Activated naive CD4-positive, alpha-beta T cell treated with anti-CD3 and anti-CD28 coated beads, Interleukin-2, amount 50 U/mL, for 72 hours (primary cell): ENCODE data around the gene GAST. TPM values are rescaled to one million over a fixed set of nuclear protein-coding genes. Genes with fewer than 3 reads are reported as not detected.
"Not testable (repeated sequence)": the region's sequence is repeated elsewhere in the genome, so short reads cannot be mapped to it uniquely, and the experiment has no call there.

Experiments used
- ATAC-seq, 2 donors: fragments of 150-1000 bp; cut with Tn5 transposase; 2 replicates each; pipeline ENCODE4 v1.10.0; 2021; ENCODE audit warnings: mild to moderate bottlenecking in 2 of 2, moderate library complexity in 2 of 2
- DNase-seq, 2 donors: peaks; one replicate each; pipeline ENCODE4 v3.0.0; 2021 to 2022; ENCODE audit warnings: low spot score in 2 of 2
- H3K27ac Mint-ChIP-seq, 2 donors: one replicate each; pipeline ENCODE4 v1.8.0; 2022; ENCODE audit warnings: mild to moderate bottlenecking in 2 of 2, mixed read lengths in 2 of 2
- H3K36me3 Mint-ChIP-seq, 2 donors: one replicate each; pipeline ENCODE4 v1.8.0; 2022; ENCODE audit warnings: mixed read lengths in 2 of 2
- H3K9me3 Mint-ChIP-seq, 2 donors: one replicate each; pipeline ENCODE4 v1.8.0; 2022; ENCODE audit warnings: mixed read lengths in 2 of 2
- total RNA-seq, 2 donors: library from RNA; stranded (reverse); gene quantifications; one replicate each; pipeline ENCODE4 v1.2.3, GENCODE V29; 2022

The GAST gene
- total RNA-seq, 2 donors from 2014 or later, result not detected

GRCh38 chr17:41679740-41680425 lies 32.2 kb upstream of the GAST start:
- H3K9me3 Mint-ChIP-seq, result no peaks in the 10 kb centered on the region
- H3K27ac Mint-ChIP-seq, result peak overlapping the region; percentile 86 to 90
- DNase-seq (no peak), ATAC-seq (no peak)
- peaks cover 0 to 4% of the 10 kb centered on the region in 2 donors for H3K36me3 Mint-ChIP-seq

- DNase-seq (no peak), ATAC-seq (no peak)
- H3K9me3 Mint-ChIP-seq, result no peaks in the 10 kb centered on the region
- peaks cover 0 to 4% of the 10 kb centered on the region in 2 donors for H3K36me3 Mint-ChIP-seq
- H3K27ac Mint-ChIP-seq, result peak overlapping the region in 1 of 2 donors; percentile 90
These were observed 31.6 kb upstream of the GAST start for GRCh38 chr17:41680426-41681040.

DNA sequence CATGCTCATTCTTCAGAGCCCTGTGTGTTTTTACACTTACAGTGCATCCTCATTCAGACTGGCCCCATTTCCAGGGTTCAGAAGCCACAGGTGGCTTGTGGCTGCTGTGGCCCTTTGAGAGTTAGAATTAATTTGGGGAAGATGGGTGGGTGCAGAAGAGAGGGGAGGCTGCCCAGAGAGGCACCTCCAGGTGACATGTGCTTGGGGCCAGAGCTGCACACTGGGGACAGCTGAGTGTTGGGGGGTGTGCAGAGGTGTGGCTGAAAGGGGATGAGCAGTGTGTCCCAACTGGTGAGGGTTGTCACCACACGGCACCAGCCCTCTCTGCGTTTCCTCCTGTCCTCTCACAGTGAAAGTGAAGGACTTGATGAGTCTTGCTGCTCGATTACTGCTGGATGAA lies 30.4 kb upstream of the GAST start:
- ATAC-seq (no peak), DNase-seq (no peak)
- H3K27ac Mint-ChIP-seq, result peak overlapping the region in 1 of 2 donors; percentile 34
- H3K9me3 Mint-ChIP-seq, result no peaks in the 10 kb centered on the region
- no peaks in the 10 kb centered on the region for H3K36me3 Mint-ChIP-seq

- ATAC-seq (no peak), DNase-seq (no peak)
- Mint-ChIP-seq H3K36me3 (no peaks in the 10 kb centered on the region), H3K9me3 (no peaks in the 10 kb centered on the region), H3K27ac (peak overlapping the region in 1 of 2 donors; percentile 34)
These were observed 29.5 kb upstream of the GAST start for GRCh38 chr17:41682631-41683030.

- ATAC-seq (no peak), DNase-seq (no peak)
- Mint-ChIP-seq H3K9me3 (no peaks in the 10 kb centered on the region), H3K36me3 (no peaks in the 10 kb centered on the region), H3K27ac (no peak overlapping the region)
These were observed 28.6 kb upstream of the GAST start for GRCh38 chr17:41683441-41684007.

GRCh38 chr17:41684035-41684434 lies 28.1 kb upstream of the GAST start:
- DNase-seq, result no peak
- peaks cover 0 to 3% of the 10 kb centered on the region in 2 donors for H3K36me3 Mint-ChIP-seq
- peak overlapping the region in 1 of 2 donors; percentile 26 for H3K27ac Mint-ChIP-seq
- no peaks in the 10 kb centered on the region for H3K9me3 Mint-ChIP-seq
- ATAC-seq, result no peak

- H3K27ac Mint-ChIP-seq, ATAC-seq, H3K9me3 Mint-ChIP-seq, DNase-seq: not testable (repeated sequence)
- peaks cover 15 to 17% of the 10 kb centered on the region in 2 donors for H3K36me3 Mint-ChIP-seq
These were observed 26.4 kb upstream of the GAST start for GRCh38 chr17:41685753-41686152.

DNA sequence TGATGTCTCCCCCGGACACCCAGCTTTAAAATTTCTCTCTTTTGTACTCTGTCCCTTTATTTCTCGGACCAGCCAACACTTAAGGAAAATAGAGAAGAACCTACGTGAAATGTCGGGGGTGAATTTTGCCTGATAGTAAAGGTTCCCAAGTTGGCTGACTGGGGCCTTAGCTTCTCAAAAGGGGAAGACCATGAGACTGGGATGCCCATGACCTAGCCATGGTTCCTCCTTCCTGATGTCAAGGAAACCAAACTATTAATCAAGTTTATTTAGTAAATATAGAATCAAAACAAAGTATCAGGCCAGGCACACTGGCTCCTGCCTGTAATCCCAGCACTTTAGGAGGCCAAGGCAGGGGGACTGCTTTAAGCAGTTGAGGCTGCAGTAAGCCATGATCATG lies 25.9 kb upstream of the GAST start:
- Mint-ChIP-seq H3K27ac (no peak overlapping the region), H3K36me3 (peaks cover 17 to 18% of the 10 kb centered on the region in 2 donors), H3K9me3 (no peaks in the 10 kb centered on the region)
- ATAC-seq, result no peak
- DNase-seq, result no peak

DNA sequence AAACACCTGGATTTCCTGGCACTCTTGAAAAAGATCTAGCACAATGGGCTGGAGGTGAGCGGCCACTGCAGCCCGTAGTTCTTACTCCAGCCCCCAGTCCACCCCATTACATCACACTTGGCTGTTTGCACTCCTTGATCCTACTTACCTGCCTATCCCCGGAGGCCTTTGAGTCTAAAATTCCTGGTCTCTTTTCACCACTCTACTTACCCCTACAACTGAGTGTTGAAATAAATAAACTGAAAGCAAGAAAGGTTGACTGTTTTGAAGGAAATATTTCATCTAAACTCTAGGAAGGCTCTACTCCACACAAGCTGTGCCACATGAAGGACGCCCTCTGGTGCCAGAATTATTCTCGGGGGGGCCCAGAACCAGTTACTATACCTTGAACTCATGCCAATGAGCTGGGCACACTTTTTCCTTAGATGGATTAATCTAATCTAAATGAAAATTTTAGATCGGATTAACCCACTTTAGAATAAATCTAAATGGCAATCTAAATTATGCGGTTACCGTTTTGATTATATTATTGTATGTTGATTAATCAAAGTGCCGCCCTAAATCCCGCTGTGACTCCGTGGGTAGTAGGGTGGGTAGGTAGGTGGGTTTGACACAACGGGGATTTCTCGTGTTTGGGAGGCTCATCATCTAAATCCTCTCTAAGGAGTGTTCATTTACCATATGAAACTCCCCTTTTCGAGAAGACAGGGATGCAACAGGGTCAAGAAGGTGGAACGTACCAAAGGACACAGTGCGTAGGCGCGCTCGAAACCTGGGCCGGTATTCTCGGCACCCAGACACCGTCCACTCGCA lies 24.1 kb upstream of the GAST start:
- peak overlapping the region; percentile 99 to 100 for H3K27ac Mint-ChIP-seq
- no peak for ATAC-seq
- H3K36me3 Mint-ChIP-seq, result peaks cover 33 to 34% of the 10 kb centered on the region in 2 donors
- DNase-seq, result peak in 1 of 2 donors; percentile 46
- H3K9me3 Mint-ChIP-seq, result no peaks in the 10 kb centered on the region

DNA sequence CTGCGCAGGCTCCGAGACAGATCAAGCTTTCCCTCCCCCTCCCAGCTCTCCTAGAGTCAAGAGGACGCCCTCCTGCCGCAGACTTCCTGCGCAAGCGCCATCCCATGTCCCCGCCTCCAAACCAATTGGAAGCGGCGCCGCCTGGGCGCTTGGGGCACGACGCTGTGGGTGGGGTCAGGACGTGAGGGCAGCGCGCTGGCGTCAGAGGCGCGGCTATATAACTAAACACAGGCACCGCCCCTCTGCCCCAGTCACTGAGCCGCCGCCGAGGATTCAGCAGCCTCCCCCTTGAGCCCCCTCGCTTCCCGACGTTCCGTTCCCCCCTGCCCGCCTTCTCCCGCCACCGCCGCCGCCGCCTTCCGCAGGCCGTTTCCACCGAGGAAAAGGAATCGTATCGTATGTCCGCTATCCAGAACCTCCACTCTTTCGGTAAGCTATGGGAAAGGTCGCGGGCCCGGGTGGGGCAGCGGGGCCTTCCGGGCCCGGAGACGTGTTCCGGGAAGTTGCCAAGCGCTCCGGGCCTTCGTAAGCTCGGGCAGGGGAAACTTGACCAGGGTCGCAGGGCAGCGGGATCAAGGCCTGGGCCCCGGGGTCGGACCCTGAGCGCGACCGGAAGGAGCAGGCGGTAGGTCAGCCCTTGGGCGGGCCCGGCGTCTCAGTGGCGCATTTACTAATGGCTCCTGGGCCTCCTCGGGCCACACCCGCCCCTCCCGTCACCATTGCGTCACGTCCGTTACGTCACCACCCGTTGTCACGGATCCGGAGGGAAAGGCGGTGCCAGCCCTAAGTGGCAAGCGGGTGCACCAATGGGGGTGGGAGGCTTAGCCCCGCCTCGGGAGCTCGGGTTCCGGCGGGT lies 23.3 kb upstream of the GAST start, which contains the start of gene EIF1:
TSS of gene EIF1 (plus strand) at position 245 of the 856 bp plus-strand sequence. CDS start at position 399, 154 bp downstream.
- Mint-ChIP-seq H3K9me3 (no peaks in the 10 kb centered on the region), H3K27ac (peak within 1 kb of the TSS; percentile 99 to 100)

GRCh38 chr17:41689497-41690299 lies 22.4 kb upstream of the GAST start:
- H3K36me3 Mint-ChIP-seq, result peaks cover 33 to 35% of the 10 kb centered on the region in 2 donors
- DNase-seq, result peak in 1 of 2 donors; percentile 71
- H3K27ac Mint-ChIP-seq, result peak overlapping the region; percentile 99 to 100
- ATAC-seq, result no peak
- no peaks in the 10 kb centered on the region for H3K9me3 Mint-ChIP-seq

More for the DNA sequence above, 23.3 kb upstream of the GAST start, which contains the start of gene EIF1:
- H3K36me3 Mint-ChIP-seq, result peaks cover 33 to 35% of the 10 kb centered on the region in 2 donors
- ATAC-seq (peak; percentile 75 to 81), DNase-seq (peak; percentile 99 to 100)

DNA sequence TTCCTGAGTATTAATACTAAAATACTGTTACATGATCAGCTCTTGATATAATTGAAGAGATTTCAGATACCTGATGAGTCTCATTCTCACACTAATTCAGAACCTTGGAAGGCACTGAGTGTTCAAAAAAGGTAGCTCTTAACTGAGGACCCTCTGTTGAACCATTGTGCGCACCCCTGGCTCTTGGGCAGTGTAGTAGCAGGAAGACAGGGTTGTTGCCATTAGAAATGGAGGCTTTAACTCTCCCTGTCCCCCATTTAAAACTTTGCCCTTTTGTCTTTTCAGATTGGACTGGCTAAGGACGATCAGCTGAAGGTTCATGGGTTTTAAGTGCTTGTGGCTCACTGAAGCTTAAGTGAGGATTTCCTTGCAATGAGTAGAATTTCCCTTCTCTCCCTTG lies 21.6 kb upstream of the GAST start:
- Mint-ChIP-seq H3K27ac (peak overlapping the region; percentile 99 to 100), H3K36me3 (peaks cover 33 to 35% of the 10 kb centered on the region in 2 donors)

GRCh38 chr17:41691031-41691777 lies 20.9 kb upstream of the GAST start:
- no peaks in the 10 kb centered on the region for H3K9me3 Mint-ChIP-seq
- H3K36me3 Mint-ChIP-seq, result peaks cover 33 to 35% of the 10 kb centered on the region in 2 donors
- DNase-seq (peak in 1 of 2 donors; percentile 27), ATAC-seq (no peak)
- peak overlapping the region; percentile 99 to 100 for H3K27ac Mint-ChIP-seq

More for the DNA sequence above, 21.6 kb upstream of the GAST start:
- no peaks in the 10 kb centered on the region for H3K9me3 Mint-ChIP-seq
- no peak for DNase-seq
- ATAC-seq, result no peak

DNA sequence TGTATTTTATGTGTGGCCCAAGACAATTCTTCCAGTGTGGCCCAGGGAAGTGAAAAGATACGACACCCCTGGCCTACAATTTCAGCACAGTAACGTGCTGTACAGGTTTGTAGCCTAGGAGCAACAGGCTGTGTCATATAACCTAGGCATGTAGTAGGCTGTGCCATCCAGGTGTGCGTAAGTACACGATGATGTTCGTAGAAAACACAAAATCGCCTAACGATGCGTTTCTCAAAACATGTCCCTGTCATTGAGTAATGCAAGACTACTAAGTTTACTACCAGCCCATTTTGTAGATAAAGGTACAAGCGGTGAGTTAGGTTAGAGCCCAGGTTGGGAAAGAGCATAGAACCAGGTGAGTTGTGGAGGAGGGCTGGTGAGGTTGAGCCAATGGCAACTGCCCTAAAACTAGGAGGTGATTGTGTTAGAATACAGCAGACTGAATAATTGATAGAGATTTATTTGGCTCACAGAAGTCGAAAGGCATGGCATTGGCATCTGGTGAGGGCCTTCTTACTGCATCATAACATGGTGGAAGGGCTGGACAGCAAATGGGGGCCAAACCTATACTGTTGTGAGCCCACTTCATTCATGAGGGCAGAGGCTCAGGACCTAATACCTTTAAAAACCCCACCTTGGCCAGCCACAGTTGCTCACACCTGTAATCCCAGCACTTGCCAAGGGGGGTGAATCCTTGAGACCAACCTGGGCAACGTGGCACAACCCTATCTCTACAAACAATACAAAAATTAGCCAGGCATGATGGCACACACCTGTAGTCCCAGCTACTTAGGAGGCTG lies 19.2 kb upstream of the GAST start:
- peaks cover 33 to 35% of the 10 kb centered on the region in 2 donors for H3K36me3 Mint-ChIP-seq
- H3K9me3 Mint-ChIP-seq, result no peaks in the 10 kb centered on the region
- ATAC-seq (no peak), DNase-seq (peak in 1 of 2 donors; percentile 25)
- peak overlapping the region; percentile 98 to 100 for H3K27ac Mint-ChIP-seq
